Thoracic aorta endothelial cell (primary cell): ENCODE results near the gene PRR12. TPM values are rescaled to one million over a fixed set of nuclear protein-coding genes. Genes with fewer than 3 reads are reported as not detected.

ENCODE experiments used
- small RNA-seq: library from RNA; depleted of rRNA; stranded (forward); fragments of <200 nt; gene quantifications from one replicate; pipeline ENCODE3, GENCODE V24; 2012
- total RNA-seq: library from RNA; depleted of rRNA; stranded (reverse); fragments of >200 nt; gene quantifications from 2 replicates; pipeline ENCODE4 v1.2.3, GENCODE V29; 2012

Gene PRR12
- total RNA-seq = 5.7 and 6.7 TPM in 2 replicates

DNA sequence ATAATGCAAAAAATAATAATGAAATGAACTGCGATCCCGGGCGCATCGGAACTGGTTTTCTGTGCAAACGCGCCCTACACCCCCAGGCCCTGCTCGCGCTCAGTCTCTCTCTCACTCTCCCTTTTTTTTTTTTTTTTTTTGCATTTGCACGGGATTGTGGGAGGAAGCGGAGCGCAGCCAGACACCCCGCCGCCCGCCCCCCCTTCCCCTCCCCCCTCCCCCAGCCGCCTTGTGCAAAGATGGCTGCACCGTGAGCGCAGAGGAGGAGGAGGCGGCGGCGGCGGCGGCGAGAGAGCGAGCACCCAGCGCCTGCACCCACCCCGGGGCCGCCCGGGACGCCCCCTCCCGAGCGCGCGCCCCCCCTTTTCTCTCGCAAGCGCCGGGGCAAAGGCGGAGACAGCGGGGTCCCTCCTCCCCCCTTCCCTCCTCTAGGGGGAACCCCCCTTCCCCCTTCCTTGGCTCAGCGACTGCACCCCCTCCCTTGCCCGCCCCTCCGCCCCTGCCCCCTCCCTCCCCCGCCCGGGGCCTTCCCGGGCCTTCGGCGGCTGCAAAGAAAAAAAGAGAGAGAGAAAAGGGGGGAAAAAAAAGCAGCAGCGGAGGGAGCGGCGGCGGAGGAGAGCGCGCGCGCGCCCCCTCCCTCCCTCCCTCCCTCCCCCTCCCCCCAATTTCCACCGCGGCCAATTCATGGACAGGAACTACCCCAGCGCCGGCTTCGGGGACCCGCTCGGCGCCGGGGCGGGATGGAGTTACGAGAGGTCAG, at the start of gene PRR12:
PRR12 (plus strand) TSS at position 212 of the 760 bp plus-strand sequence; CDS start at position 685, 473 bp downstream.

GRCh38 chr19:49580264-49581006, 10.5 kb upstream of the PRR12 start, which contains the start of gene NOSIP:
Gene NOSIP (minus strand): TSS chr19:49580556. CDS start chr19:49560691, 19,865 bp downstream.

GRCh38 chr19:49581007-49581508, 9.9 kb upstream of the PRR12 start, which contains the start of gene PRRG2:
Gene PRRG2 (plus strand): TSS chr19:49581316. CDS start chr19:49583220, 1,904 bp downstream.

DNA sequence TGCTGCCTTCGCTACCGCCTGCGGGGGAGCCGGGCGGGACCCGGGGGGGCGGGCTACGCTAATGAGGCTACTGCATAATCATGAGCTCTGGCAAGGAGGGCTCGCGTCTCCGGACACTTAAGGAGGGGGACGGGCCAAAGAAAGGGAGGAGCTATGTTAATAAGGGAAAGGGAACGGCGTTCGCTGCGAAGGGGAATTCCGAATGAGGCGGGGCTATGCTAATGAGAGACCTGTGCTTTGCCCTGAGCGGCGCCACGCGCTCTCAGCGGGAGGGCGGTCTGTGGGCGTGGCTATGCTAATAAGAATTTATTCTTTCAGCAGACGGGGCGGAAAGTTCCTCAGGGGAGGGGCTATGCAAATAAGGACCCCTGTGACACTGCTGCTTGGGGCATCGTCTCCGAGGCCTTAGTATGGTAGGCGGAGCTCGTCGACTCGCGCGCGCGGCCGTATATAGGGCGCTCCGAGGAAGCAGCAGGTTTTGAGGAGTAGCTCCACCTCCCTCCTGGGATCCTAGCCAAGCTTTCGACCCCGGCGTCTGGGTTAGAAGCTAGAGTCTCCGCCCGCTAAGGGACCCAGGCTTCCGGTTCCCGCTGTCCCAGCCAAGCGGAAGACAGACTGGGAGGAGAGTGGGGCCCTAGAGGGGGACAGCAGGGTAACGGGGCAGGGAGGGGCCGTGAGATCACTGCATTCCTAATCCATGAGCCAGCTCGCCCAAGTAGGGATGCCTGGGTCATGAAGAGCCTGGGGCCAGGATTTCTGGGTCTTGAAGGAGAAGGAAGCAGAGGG, 49.3 kb downstream of the PRR12 start, which contains the start of gene RRAS:
RRAS (minus strand) TSS at position 31 of the 786 bp plus-strand sequence. CDS start 45 bp downstream, outside the sequence.

GRCh38 chr19:49641688-49642491, 50.9 kb downstream of the PRR12 start, which contains the start of gene SCAF1:
Gene SCAF1 (plus strand): TSS chr19:49642209. CDS start chr19:49645027, 2,818 bp downstream.

DNA sequence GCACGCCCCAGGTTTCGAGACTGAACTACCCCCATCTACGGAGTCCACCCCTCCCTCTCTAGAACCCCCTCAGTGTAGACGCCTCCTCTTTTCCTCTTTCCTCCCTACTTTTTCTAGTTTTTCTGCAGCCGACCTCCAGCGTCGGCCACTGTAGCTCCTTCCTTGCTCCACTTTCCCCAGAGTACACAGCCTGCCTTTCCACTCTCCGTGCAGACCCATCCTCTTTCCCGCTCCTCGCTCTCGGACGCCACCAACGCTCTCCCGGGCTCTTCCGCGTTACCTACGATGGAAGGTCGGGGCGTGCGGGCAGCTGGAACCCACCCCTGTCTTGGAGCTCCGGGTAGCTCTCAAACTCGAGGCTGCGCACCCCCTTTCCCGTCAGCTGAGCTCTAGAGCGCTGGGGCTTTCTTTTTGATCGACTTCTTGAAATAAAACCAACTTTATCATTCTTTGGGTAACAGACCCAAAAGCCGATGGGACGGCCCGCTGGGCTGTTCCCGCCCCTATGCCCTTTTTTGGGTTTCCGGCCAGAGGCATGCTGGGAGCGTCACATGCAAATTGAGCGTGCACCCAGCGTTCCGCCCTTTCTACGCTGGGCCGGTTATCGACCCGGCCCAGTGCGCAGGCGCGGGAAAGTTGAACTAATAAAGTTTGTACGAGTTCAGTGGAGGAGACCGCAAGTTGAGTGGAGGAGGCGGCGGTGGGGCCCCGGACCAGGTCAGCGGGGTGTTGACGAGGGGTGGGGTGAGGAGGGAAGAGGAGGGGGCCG, 74.6 kb downstream of the PRR12 start, which contains the start of the genes BCL2L12 and IRF3:
BCL2L12 (plus strand) TSS at position 583 of the 769 bp plus-strand sequence. CDS start 760 bp downstream, outside the sequence.
IRF3 (minus strand) TSS at position 507 of the 769 bp plus-strand sequence. CDS start 1,019 bp downstream, outside the sequence.

Small RNA genes within 50 kb of the gene (small RNA-seq; reads per million reads assigned to genes)
- not detected for gene RF00019

Other genes starting within 250 kb of the PRR12 start
- 59.0 and 74.2 TPM in 2 replicates for gene TEAD2, start 228.8 kb upstream of the PRR12 start, total RNA-seq
- gene DKKL1, start 227.3 kb upstream of the PRR12 start, total RNA-seq = not detected in 2 replicates
- gene KASH5, start 202.9 kb upstream of the PRR12 start, total RNA-seq = not detected in 2 replicates
- gene PTH2, start 167.7 kb upstream of the PRR12 start, total RNA-seq = not detected in 2 replicates
- gene GFY, start 165.8 kb upstream of the PRR12 start, total RNA-seq = not detected in 2 replicates
- under 0.01 TPM in 1 of 2 replicates, not detected in the other for gene SLC17A7, start 149.7 kb upstream of the PRR12 start, total RNA-seq
- gene PIH1D1, start 139.4 kb upstream of the PRR12 start, total RNA-seq = 51.5 and 111 TPM in 2 replicates
- gene ALDH16A1, start 138.0 kb upstream of the PRR12 start, total RNA-seq = 28.9 and 34.8 TPM in 2 replicates
- 2.4 and 3.1 TPM in 2 replicates for gene FLT3LG, start 117.0 kb upstream of the PRR12 start, total RNA-seq
- gene RPL13A, start 103.6 kb upstream of the PRR12 start, total RNA-seq = 1,873 and 2,063 TPM in 2 replicates
- gene RPS11, start 94.7 kb upstream of the PRR12 start, total RNA-seq = 2,409 and 3,161 TPM in 2 replicates
- gene FCGRT, start 78.5 kb upstream of the PRR12 start, total RNA-seq = 44.5 and 54.9 TPM in 2 replicates
- gene RCN3, start 63.2 kb upstream of the PRR12 start, total RNA-seq = 119 and 136 TPM in 2 replicates
- 69.1 and 78.6 TPM in 2 replicates for gene NOSIP, start 10.6 kb upstream of the PRR12 start, total RNA-seq
- gene PRRG2, start 9.9 kb upstream of the PRR12 start, total RNA-seq = 1.9 and 3.1 TPM in 2 replicates
- 32.8 and 34.7 TPM in 2 replicates for gene RRAS, start 49.0 kb downstream of the PRR12 start, total RNA-seq
- 24.9 and 26.7 TPM in 2 replicates for gene SCAF1, start 51.0 kb downstream of the PRR12 start, total RNA-seq
- gene IRF3, start 74.7 kb downstream of the PRR12 start, total RNA-seq = 41.1 and 41.2 TPM in 2 replicates
- 11.2 and 14.4 TPM in 2 replicates for gene BCL2L12, start 74.8 kb downstream of the PRR12 start, total RNA-seq
- 221 and 270 TPM in 2 replicates for gene PRMT1, start 86.1 kb downstream of the PRR12 start, total RNA-seq
- 0.72 and 0.80 TPM in 2 replicates for gene ADM5, start 98.4 kb downstream of the PRR12 start, total RNA-seq
- 7.5 and 13.3 TPM in 2 replicates for gene CPT1C, start 99.9 kb downstream of the PRR12 start, total RNA-seq
- gene TSKS, start 172.1 kb downstream of the PRR12 start, total RNA-seq = not detected in 2 replicates
- 81.3 and 98.0 TPM in 2 replicates for gene AP2A1, start 175.8 kb downstream of the PRR12 start, total RNA-seq
- gene FUZ, start 222.1 kb downstream of the PRR12 start, total RNA-seq = 11.4 and 12.2 TPM in 2 replicates
- gene MED25, start 227.1 kb downstream of the PRR12 start, total RNA-seq = 26.1 and 29.3 TPM in 2 replicates